Suprapubic skin (tissue), 4 donors: Measurements from ENCODE around the gene UNKL. TPM values are rescaled to one million over a fixed set of nuclear protein-coding genes. Genes with fewer than 3 reads are reported as not detected.
A peak's percentile ranks its signal among the peaks of the same experiment; 100 is the strongest.

ENCODE experiments used
- DNase-seq, 2 donors: peaks; one replicate each; pipeline ENCODE4 v3.0.0-alpha.2; 2019; ENCODE audit warnings: low spot score in 2 of 2
- H3K27ac ChIP-seq: fragments of 200-600 bp; sonication (generic); one replicate; pipeline ENCODE4 v1.5.1; 2019
- H3K27me3 ChIP-seq: fragments of 200-600 bp; sonication (generic); one replicate; pipeline ENCODE4 v1.5.1; 2019
- H3K36me3 ChIP-seq: fragments of 200-600 bp; sonication (generic); one replicate; pipeline ENCODE4 v1.5.1; 2019
- H3K4me1 ChIP-seq: fragments of 200-600 bp; sonication (generic); one replicate; pipeline ENCODE4 v1.5.1; 2019
- H3K4me3 ChIP-seq: fragments of 200-600 bp; sonication (generic); one replicate; pipeline ENCODE4 v1.5.1; 2019; ENCODE audit warnings: mild to moderate bottlenecking
- H3K9me3 ChIP-seq: fragments of 200-600 bp; sonication (generic); one replicate; pipeline ENCODE4 v1.5.1; 2019
- CTCF ChIP-seq, 2 donors: fragments of 200-600 bp in 1 of 2; fragments of 450-650 bp in 1 of 2; sonication (generic) in 1 of 2; IDR thresholded peaks; one replicate each; pipeline ENCODE4 v1.5.1; 2016 to 2019; ENCODE audit warnings: antibody characterized with exemption in 2 of 2, mild to moderate bottlenecking in 1 of 2, moderate library complexity in 1 of 2
- EP300 ChIP-seq: sonication (generic); formaldehyde crosslinking; IDR thresholded peaks from one replicate; pipeline ENCODE4 v1.6.1; 2017; ENCODE audit warnings: antibody characterized with exemption
- POLR2A ChIP-seq, 2 donors: fragments of 450-650 bp; IDR thresholded peaks; one replicate each; pipeline ENCODE4 v1.6.1; 2017; ENCODE audit warnings: antibody characterized with exemption in 2 of 2, mild to moderate bottlenecking in 2 of 2, moderate library complexity in 2 of 2
- POLR2AphosphoS5 ChIP-seq, 3 donors: sonication (generic); formaldehyde crosslinking; IDR thresholded peaks; one replicate each; pipeline ENCODE4 v1.6.1; 2017; ENCODE audit warnings: antibody characterized with exemption in 3 of 3
- WGBS: methylation state at CpG from one replicate; pipeline ENCODE4 v1.1.5; 2018; 5-methylcytosine and 5-hydroxymethylcytosine counted together
- total RNA-seq, 4 donors: library from RNA; depleted of rRNA; stranded (reverse); fragments of >200 nt; gene quantifications; one replicate each; pipeline ENCODE4 v1.1.0, GENCODE V29; 2016

UNKL gene
- total RNA-seq, 4 donors from 2014 or later: 13.0 to 81.0 (median 33.4) TPM

DNA sequence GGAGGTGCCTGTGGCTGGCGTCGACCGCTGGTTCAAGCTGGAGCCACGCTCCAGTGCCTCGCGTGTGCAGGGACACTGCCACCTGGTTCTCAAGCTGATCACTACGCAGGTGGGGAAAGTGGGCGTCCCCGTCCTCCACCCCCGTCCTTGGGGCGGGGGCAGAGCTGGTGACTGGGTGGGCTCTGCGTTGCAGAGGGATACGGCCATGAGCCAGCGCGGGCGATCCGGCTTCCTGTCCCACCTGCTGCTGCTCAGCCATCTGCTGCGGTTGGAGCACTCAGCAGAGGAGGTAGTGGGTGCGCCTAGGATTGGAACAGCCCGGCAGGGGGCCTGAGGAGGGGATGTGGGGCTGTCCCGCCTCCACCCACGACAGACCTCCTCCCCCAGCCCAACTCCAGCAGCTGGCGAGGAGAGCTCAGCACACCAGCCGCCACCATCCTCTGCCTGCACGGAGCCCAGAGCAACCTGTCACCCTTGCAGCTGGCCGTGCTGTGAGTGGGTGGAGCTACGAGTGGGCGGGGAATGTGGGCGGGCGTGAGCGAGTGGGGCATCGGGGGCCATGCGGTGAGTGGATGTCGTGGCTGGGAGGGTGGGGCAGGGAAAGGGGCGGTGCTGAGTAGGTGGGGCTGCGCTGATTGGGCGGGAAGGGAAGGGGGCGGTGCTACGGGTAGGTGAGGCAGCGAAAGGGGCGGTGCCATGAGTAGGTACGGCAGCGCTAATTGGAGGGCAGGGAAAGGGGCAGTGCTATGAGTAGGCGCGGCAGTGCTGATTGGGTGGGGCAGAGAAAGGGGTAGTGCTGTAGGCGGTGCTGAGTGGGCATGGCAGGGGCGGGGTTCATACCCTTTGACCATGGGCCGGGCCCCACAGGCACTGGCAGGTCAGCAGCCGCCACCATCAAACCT is 71.7 kb downstream of the UNKL start:
- Histone ChIP-seq H3K36me3 (no peaks in the 10 kb centered on the region), H3K27ac (no peak overlapping the region), H3K4me1 (peaks cover 34% of the 10 kb centered on the region), H3K27me3 (peaks cover 15% of the 10 kb centered on the region), H3K9me3 (no peaks in the 10 kb centered on the region), H3K4me3 (peak overlapping the region; percentile 31)
- TF ChIP-seq EP300: no peak
- no peak for TF ChIP-seq POLR2A (IDR thresholded peaks at IDR 0.05)
- no peak for TF ChIP-seq POLR2AphosphoS5 (IDR thresholded peaks at IDR 0.05)
- TF ChIP-seq CTCF (IDR thresholded peaks at IDR 0.05): no peak
- peak; percentile 94 to 97 for DNase-seq
- under 1% methylated on average over 29 of the region's 49 CpGs for WGBS

DNA sequence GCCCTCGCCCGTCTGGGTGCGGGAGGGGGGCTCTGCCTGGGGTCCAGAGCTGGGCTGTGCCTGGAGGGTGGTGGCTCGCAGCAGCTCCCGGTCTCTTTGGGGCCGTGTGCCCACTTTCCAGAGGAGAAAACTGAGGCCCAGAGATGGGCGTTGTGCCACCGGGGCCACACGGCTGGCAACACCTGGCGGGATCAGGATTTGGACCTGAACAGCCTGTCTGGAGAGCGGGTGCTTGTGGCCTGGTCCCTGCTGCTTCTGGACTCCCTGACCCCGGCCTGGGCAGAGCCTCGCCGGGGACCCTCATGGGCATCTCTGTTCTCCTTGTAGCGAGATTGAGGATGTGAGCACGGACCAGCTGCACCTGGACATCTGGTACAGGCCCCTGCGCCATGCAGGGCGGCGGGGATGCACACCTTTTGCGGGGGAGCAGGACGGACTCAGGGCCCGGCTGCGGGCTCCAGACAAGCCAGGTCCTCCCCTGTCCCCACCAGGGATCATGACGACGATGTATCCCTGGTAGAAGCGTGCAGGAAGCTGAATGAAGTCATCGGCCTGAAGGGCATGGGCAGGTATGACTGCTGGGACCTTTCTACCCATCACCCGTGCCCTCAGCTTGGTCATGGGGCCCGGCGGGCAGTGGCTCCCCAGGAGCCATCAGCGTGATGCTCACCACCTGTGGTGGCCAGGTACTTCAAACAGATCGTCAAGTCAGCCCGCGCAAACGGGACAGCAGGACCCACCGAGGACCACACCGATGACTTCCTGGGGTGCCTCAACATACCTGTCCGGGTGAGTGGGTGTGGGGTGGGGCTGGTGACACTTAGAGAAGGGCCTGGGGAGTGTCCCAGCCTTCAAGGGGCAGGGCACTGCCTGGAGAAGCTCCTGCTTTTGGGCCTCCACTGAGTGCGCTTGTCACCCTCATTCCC is 72.7 kb downstream of the UNKL start:
- H3K36me3 ChIP-seq: no peaks in the 10 kb centered on the region
- H3K27me3 ChIP-seq: peaks cover 25% of the 10 kb centered on the region
- peaks cover 24% of the 10 kb centered on the region for H3K4me1 ChIP-seq
- WGBS: 84% methylated on average over 5 of the region's 39 CpGs
- DNase-seq: no peak
- no peak overlapping the region for H3K27ac ChIP-seq
- H3K9me3 ChIP-seq: no peaks in the 10 kb centered on the region
- no peak overlapping the region for H3K4me3 ChIP-seq
- no peak for TF ChIP-seq POLR2A (IDR thresholded peaks at IDR 0.05)
- TF ChIP-seq POLR2AphosphoS5 (IDR thresholded peaks at IDR 0.05): no peak
- TF ChIP-seq EP300: no peak
- TF ChIP-seq CTCF (IDR thresholded peaks at IDR 0.05): no peak

DNA sequence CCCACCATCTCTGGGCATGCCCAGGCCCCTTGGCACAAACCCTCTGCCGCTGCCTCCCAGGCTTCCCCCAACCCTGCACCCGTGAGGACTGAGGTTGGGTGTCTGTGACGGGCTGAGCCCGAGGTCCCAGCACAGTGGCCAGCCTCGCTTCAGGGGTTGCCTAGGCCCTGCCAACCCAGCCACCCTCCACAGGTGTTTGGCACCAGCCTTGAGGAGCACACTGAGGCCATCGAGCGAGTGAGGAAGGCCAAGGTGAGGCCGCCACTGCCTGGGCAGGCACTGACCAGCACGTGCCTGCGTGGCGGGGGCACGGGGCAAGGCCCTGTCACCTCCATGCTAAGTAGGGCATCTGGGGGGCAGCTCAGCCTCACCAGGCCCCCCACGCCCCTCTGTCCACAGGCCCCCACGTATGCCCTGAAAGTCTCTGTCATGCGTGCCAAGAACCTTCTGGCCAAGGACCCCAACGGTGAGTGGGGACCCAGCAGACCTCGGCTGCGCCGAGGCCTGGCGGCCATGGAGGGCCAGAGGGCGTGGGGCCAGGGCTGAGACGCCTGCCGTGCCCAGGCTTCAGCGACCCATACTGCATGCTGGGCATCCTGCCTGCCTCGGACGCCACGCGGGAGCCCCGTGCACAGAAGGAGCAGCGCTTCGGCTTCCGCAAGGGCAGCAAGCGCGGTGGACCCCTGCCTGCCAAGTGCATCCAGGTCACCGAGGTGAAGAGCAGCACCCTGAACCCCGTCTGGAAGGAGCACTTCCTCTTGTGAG is 73.6 kb downstream of the UNKL start:
- WGBS: 40% methylated on average over 1 of the region's 36 CpGs
- no peak for DNase-seq
- TF ChIP-seq EP300 (no peak), POLR2A (IDR thresholded peaks at IDR 0.05) (no peak), CTCF (IDR thresholded peaks at IDR 0.05) (no peak), POLR2AphosphoS5 (IDR thresholded peaks at IDR 0.05) (no peak)
- H3K4me1 ChIP-seq: peaks cover 24% of the 10 kb centered on the region
- H3K27me3 ChIP-seq: peaks cover 34% of the 10 kb centered on the region
- no peaks in the 10 kb centered on the region for H3K36me3 ChIP-seq
- H3K27ac ChIP-seq: no peak overlapping the region
- no peak overlapping the region for H3K4me3 ChIP-seq
- no peaks in the 10 kb centered on the region for H3K9me3 ChIP-seq

GRCh38 chr16:1338855-1339675 is 75.4 kb downstream of the UNKL start:
- H3K36me3 ChIP-seq: no peaks in the 10 kb centered on the region
- DNase-seq: no peak
- H3K4me3 ChIP-seq: no peak overlapping the region
- TF ChIP-seq EP300: no peak
- no peak for TF ChIP-seq CTCF (IDR thresholded peaks at IDR 0.05)
- no peak for TF ChIP-seq POLR2A (IDR thresholded peaks at IDR 0.05)
- TF ChIP-seq POLR2AphosphoS5 (IDR thresholded peaks at IDR 0.05): no peak
- H3K27ac ChIP-seq: no peak overlapping the region
- peaks cover 26% of the 10 kb centered on the region for H3K4me1 ChIP-seq
- peaks cover 52% of the 10 kb centered on the region for H3K27me3 ChIP-seq
- no peaks in the 10 kb centered on the region for H3K9me3 ChIP-seq
- WGBS: 64% methylated on average over 16 of the region's 31 CpGs
